Stomach (tissue), 4 donors: ENCODE measurements around the gene PDSS2.
"Not testable (repeated sequence)": the region's sequence is repeated elsewhere in the genome, so short reads cannot be mapped to it uniquely, and the experiment has no call there.

ENCODE experiments used
- EP300 ChIP-seq: sonication (generic); formaldehyde crosslinking; IDR thresholded peaks from one replicate; pipeline ENCODE4 v1.6.1; 2017; ENCODE audit warnings: antibody characterized with exemption
- TF ChIP-seq, protein P1 (sequence below), 7 experiments: fragments of 450-650 bp in 4 of 7; fragments of 200-600 bp in 3 of 7; sonication (generic) in 3 of 7; IDR thresholded peaks; one replicate each; pipeline ENCODE4 v1.5.1; 2016 to 2019; ENCODE audit warnings: antibody characterized with exemption in 7 of 7, control low read depth in 2 of 7, mild to moderate bottlenecking in 1 of 7

GRCh38 chr6:107425951-107426350 is 33.4 kb downstream of the PDSS2 start:
- TF ChIP-seq, protein P1, sequence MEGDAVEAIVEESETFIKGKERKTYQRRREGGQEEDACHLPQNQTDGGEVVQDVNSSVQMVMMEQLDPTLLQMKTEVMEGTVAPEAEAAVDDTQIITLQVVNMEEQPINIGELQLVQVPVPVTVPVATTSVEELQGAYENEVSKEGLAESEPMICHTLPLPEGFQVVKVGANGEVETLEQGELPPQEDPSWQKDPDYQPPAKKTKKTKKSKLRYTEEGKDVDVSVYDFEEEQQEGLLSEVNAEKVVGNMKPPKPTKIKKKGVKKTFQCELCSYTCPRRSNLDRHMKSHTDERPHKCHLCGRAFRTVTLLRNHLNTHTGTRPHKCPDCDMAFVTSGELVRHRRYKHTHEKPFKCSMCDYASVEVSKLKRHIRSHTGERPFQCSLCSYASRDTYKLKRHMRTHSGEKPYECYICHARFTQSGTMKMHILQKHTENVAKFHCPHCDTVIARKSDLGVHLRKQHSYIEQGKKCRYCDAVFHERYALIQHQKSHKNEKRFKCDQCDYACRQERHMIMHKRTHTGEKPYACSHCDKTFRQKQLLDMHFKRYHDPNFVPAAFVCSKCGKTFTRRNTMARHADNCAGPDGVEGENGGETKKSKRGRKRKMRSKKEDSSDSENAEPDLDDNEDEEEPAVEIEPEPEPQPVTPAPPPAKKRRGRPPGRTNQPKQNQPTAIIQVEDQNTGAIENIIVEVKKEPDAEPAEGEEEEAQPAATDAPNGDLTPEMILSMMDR (IDR thresholded peaks at IDR 0.05) = not testable (repeated sequence)
- not testable (repeated sequence) for TF ChIP-seq EP300
